Measurements from ENCODE around the gene PIH1D1. TPM values are rescaled to one million over a fixed set of nuclear protein-coding genes. Genes with fewer than 3 reads are reported as not detected.

Gene PIH1D1
- total and polyA plus RNA-seq, 2 of the 13 experiments (the other 11 are each of a cell fraction or from before 2014, with no cell fraction given), result 110 to 137 TPM

GRCh38 chr19:49463960-49464740 is 12.5 kb upstream of the PIH1D1 start:
- WGBS (ENCODE audit: low lambda C conversion rate), result 99% methylated on average over 26 of the region's 39 CpGs
- BruUV-seq (replicated peaks), result no TSS peak
- Histone ChIP-seq H3K4me2 (ENCODE audit: low read depth, low read length) (no peak overlapping the region), H3K27ac (ENCODE audit: extremely low read length, insufficient read depth, low read length) (no peak overlapping the region), H3K9me3 (ENCODE audit: low read length) (no peaks in the 10 kb centered on the region), H3K4me1 (ENCODE audit: insufficient read depth, low read length) (no peaks in the 10 kb centered on the region), H3K27me3 (ENCODE audit: control insufficient read depth in 1 of 2, insufficient read depth in 2 of 2, low read length in 2 of 2) (no peaks in the 10 kb centered on the region), H3K36me3 (replicated peaks in 1 of 2; ENCODE audit: control insufficient read depth in 1 of 2, insufficient read depth in 2 of 2, low read length in 2 of 2) (peaks cover 3 to 5% of the 10 kb centered on the region in 2 experiments; a peak in 2 of 5 replicates), H4K20me1 (ENCODE audit: insufficient read depth, low read length) (no peaks in the 10 kb centered on the region), H3K9ac (ENCODE audit: insufficient read depth, low read depth, low read length) (no peak overlapping the region), H3K4me3 (replicated peaks in 1 of 3; ENCODE audit: insufficient read depth in 1 of 3, low read depth in 2 of 3, low read length in 3 of 3) (no peak overlapping the region), H3K79me2 (ENCODE audit: insufficient read depth, low read length) (no peaks in the 10 kb centered on the region), H2AFZ (ENCODE audit: low read length) (no peak overlapping the region)
- ATAC-seq (no peak; the same call in 1 of the 3 replicates), DNase-seq (ENCODE audit: low spot score) (no peak), FAIRE-seq (no peak)
- CTCF ChIA-PET (ENCODE audit: low intra/inter-chr PET ratio, low total read pairs), result no interaction called here
- TF ChIP-seq ZNF552 (CRISPR knock-in tag; IDR thresholded peaks at IDR 0.05; ENCODE audit: borderline replicate concordance), result no peak
- TF ChIP-seq NR2F6 (IDR thresholded peaks at IDR 0.05), result no peak
- TF ChIP-seq NR2F6 (CRISPR knock-in tag; IDR thresholded peaks at IDR 0.05), result no peak
- no peak for TF ChIP-seq RERE (CRISPR knock-in tag; IDR thresholded peaks at IDR 0.05; ENCODE audit: low read depth)
- TF ChIP-seq TMF1 (CRISPR knock-in tag; IDR thresholded peaks at IDR 0.05; ENCODE audit: low read depth), result no peak
- no peak for TF ChIP-seq ZNF660 (CRISPR knock-in tag; IDR thresholded peaks at IDR 0.05; ENCODE audit: borderline replicate concordance, low read depth)
- TF ChIP-seq ZNF800 (CRISPR knock-in tag; IDR thresholded peaks at IDR 0.05), result no peak
- no peak for TF ChIP-seq SRSF4 (IDR thresholded peaks at IDR 0.05; ENCODE audit: low read depth, low read length, poor library complexity, severe bottlenecking)
- TF ChIP-seq BCL6 (CRISPR knock-in tag; IDR thresholded peaks at IDR 0.05), result no peak
- TF ChIP-seq ZBTB20 (CRISPR knock-in tag; IDR thresholded peaks at IDR 0.05; ENCODE audit: borderline replicate concordance, low read depth), result no peak
- no peak for TF ChIP-seq JARID2 (CRISPR knock-in tag; IDR thresholded peaks at IDR 0.05; ENCODE audit: insufficient replicate concordance)
- TF ChIP-seq SRSF9 (IDR thresholded peaks at IDR 0.05; ENCODE audit: borderline replicate concordance, insufficient read depth, low read depth, low read length, poor library complexity, severe bottlenecking), result no peak
- POLR2A ChIA-PET, result no interaction called here
- in situ Hi-C loops (cut with HindIII; ENCODE audit: extremely low pct_ligation_motif_present, low pct_unique_long_range_greater_than_20kb) (no loop called here), intact Hi-C loops (cut with micrococcal nuclease; ENCODE audit: unreplicated experiment) (no loop called here)
